NCI-H1092 treated with DMSO at 0.1 percent for 48 hours (cell line): ENCODE results near the gene LUZP1.
"Not testable (repeated sequence)": the region's sequence is repeated elsewhere in the genome, so short reads cannot be mapped to it uniquely, and the experiment has no call there.

Experiments used
- DNase-seq: peaks from one replicate; lab custom pipeline; 2025; lab: John Stamatoyannopoulos, UW

Gene LUZP1

DNA sequence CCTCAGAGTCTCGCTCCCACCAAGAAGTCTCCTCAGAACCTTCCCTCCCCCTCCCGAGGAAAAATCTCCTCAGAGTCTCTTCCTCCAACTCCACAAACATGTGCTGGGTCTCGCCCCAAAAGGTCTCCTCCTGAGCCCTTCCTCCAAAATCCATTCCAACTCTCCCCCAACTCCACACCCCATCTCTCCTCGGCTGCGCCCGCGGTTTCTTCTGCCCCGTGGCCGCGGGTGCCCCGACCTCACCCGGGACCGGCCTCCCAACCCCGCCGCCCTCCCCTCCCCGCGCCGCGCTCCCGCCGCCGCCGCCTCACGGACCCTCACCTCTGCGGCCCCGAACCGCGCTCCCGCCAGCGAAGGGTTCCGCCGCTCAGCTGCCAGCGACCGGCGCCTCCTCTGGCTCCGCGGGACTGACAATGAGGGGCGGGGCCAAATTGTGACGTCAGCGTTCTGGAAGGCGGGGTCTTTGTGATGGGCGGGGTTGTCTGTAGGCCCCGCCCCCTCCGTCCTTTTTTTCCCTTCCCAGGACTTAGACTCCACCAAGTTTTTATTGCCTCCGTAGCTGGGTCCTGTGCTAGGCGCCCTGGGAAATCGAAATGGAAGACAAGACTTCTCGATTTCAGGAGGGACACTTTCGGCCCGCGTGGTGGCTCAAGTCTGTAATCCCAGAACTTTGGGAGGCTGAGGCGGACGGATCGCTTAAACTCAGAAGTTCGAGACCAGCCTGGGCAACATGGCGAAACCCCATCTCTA is at the start of gene LUZP1:
Gene LUZP1, minus strand, starts transcription at position 412 of the 750 bp plus-strand sequence.
- peak; percentile 69 for DNase-seq

DNA sequence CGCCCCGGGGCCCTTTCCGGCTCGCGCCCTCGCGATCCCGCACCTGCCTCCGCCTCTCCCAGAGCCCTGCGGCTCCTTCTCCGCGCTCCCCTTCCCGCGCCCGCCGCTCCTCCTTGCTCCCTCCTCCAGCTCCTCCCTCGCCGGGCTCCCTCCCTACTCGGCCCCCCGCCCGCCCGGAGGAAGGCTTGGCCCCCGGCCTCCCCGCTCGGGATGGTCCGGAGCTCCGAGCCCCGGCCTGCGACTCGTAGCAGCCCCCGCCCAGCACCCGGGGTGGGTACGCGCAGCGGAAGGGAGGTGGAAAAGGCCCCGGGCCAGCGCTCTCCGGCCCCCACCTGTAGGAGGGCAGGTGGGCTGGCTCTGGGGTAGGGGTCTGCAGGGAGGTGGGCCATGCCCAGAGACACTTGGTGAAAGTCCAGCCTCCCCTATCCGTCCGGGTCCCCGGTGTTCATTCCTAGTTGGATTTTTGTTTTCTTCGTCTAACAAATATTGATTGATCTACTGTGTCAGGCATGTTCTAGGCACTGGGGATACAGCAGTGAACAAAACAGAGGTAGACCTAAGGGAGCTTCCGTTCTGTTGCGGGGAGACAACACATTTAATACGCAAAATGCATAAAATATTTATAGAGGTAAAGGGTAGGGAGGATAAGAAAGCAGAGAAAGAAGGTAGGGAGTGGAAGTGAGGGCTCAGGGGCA is 48.9 kb upstream of the LUZP1 start, which contains the start of gene HTR1D:
Gene HTR1D, minus strand, starts transcription at position 82 of the 695 bp plus-strand sequence. CDS start 23,283 bp downstream, outside the sequence.
- no peak for DNase-seq

DNA sequence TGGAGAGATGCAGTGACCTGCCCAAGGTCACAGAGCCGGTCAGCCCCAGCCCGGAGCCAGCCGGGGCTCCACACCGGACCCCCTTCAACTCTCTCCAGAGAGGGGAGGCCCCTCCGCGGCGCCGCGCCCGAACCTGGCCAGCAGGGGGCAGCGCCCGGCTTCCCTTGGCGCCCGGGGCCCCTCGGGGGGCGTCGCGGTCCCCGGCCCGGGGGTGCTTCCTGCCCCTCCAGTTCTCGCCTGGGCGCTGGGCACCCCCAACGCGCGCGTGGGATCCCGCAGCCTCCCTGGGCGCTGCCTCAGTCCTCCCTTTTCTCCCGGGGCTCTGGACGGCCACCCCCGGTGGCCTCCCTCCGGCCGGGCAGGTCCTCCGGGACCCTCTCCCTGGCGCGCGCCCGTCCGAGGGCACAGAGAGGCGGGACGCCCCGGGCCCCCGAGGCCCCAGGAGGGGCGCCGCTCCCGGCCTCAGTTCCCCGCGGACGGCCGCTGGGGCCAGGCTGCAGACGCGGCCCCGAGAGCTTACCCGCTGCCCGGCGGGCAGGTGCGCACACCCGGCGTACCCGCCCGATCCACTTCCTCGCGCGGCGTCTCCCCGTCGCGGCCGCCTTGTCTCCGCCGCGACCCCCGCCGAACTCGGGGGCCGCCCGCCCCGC is 48.2 kb upstream of the LUZP1 start:
- no peak for DNase-seq

DNA sequence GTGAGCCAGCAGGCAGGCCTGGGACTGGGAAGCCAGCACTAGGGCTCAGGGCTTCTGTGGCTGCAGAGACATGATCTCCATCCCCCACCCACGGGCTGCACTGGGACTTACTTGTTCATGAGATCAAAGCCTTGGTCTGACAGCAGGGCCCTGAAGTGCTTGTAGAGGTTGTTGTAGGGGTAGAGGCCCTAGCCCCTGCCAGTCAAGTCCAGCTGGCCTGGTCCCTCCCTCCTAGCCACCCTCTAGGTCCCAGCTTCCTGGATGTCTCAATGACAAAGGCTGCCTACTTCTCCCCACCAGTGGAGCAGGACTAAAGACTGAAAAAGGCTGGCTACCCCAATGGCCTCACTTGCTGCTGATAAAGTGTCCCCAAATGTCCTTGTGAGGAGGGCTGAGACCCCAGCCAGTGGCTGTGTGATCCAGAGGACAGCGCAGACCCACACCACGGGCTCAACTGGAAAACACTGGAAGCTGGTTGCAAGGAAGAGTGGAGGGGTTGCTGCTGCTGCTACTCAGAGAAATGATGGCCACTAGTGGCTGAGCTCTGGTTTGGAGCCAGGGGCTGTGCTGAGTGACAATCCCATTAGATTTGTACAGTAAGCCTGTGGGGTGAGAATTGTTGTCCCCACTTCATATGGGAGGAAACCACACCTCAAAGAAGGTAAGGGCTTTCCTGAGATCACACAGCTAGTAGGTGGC is 47.2 kb upstream of the LUZP1 start:
- DNase-seq, result no peak

DNA sequence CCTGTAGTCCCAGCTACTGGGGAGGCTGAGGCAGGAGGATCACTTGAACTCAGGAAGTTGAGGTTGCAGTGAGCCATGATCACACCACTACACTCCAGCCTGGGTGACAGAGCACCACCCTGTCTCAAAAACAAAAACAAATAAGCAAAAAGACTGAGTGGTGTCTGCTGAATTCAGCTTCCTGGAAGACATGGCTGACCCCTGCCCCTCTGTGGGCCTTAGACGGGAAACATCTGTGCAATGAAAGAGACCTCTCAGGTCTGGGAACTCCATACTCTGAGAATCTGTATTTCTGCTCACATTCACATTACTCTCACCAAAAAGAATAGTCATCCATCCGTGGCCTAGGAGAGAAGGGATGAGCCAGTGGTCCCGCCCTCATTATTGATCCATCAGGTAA is 46.6 kb upstream of the LUZP1 start:
- DNase-seq, result no peak

DNA sequence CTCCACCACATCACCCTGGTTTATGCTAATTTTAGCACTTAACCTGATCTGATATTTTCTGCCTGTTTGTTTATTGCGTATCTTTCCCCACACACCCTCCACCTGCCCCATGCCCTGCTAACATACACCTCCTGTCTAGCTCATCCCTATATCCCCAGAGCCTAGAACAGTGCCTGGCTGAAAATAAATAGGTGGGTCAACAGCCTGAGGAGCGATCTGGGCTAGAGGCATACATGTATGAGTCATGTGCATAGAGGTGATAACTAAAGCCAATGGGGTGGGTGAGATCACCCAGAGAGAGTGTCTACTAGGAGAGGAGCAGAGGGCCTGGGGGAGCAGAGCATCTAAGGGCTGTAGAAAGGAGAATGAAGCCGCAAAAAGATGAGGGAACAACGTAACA is 46.0 kb upstream of the LUZP1 start:
- DNase-seq, result no peak

DNA sequence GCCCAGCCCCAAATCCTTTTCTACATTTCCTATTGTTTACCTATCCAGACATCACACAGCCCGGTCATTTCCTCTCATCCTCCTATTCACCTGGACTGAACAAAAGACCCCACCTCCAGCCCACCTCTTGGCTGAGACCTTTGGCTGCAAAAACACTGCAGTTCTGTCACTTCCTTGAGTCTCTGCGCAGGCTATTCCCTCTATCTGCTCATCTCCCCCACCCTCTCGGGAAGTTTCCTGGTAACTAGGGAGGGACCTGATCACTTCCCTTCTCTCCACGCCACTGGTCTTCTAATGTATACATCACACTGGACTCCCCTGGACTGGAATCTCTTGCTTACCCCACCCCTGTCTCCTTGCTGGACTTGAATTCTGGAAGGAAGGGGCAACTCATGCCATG is 43.3 kb upstream of the LUZP1 start:
- no peak for DNase-seq

DNA sequence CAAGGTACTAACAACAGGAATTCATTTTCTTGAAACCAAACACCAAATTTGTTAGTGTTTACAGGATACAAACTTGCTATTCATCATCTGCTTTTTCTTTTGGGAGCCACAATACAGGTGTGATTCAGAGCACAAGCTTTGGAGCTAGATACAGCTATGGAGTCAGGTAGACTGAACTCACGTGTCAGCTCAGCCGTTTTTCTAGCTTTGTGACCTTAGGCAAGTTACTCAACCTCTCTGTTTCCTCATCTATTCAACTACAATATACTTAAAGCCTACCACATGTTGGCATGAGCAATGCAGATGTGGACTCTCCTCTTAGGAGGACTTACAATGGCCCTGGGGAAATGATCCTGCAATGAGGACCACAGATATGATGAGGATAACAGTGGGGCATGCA is 42.3 kb upstream of the LUZP1 start:
- no peak for DNase-seq

DNA sequence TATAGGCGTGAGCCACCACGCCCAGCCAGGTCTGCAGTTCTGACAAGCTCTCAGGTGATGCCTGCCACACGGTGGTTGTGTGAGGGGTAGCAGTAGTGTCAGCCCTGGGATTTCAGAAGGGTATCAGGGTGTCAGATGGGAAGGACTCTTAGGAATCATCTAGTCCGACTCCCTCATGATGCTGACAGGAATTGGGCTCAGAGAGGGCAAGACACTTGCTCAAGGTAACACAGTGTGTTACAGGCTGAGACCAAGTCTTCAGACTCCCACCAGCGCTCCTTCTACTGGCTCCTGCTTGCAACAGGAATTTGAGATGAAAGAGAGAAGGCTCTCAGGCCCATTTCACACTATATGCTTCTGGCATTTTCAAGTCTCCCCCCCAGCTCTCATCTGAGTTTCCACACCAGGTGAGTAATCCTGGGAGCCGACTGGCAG is 41.7 kb upstream of the LUZP1 start:
- DNase-seq, result no peak

DNA sequence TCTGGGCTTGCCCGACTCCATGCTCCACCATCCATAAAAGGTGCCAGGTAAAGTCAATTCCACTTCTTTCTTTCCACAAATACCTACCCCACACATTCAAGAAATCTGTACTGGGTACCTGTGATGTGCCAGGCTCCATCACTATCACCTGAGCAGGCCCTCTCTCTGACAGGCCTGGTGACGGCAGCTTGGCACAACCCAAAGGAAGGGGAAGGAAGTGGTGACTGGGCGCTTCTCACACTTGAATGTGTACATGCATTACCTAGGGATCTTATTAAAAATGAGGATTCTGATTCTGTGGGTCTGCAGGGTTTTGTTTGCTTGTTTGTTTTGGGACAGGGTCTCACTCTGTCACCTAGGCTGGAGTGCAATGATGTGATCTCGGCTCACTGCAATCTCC is 41.1 kb upstream of the LUZP1 start:
- DNase-seq, result no peak

DNA sequence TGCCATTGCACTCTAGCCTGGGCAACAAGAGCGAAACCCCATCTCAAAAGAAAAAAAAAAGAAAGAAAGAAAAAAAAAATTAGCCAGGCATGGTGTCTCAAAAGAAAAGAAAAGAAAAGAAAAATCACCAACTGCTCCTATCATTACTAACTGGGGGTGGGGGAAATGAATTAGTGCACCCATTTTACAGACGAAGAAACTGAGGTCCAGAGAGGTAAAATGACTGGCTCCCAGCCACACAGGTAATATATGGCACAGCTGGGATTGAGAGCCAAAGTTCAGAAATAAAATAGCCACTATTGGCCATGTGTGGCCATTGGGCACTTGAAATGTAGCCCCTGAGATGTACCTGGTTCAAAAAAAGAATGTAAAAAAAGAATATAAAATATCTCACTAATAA is 39.9 kb upstream of the LUZP1 start:
- no peak for DNase-seq

DNA sequence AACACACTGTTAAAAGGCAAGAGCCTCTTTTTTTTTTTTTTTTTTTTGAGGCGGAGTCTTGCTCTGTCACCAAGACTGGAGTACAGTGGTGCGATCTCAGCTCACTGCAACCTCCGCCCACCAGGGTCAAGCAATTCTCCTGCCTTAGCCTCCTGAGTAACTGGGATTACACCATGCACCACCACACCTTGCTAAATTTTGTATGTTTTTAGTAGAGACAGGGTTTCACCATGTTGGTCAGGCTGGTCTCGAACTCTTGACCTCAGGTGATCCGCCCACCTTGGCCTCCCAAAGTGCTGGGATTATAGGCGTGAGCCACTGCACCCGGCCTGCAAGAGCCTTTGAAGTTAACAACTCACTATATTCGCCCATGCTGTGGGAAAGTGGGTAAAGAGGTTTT is 39.1 kb upstream of the LUZP1 start:
- not testable (repeated sequence) for DNase-seq

DNA sequence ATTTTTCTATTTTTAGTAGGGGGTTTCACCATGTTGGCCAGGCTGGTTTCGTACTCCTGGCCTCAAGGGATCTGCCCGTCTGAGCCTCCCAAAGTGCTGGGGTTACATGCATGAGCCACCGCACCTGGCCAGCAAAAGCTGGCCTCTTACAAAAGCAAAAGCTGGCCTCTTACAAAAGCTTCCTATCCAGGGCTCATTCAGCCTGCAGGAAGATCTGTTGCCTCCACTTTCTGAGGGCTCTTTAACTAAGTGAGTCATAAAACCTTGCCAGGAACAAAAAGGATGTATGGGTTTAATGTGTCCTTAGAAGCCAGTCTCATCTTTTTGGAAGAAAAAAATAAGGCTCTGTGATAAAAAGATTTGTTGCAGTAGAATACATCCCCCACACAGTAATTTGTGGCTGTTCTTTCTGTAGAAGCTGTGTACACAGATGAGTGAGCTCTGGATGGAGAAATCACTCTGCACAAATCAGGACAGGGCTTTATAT is 33.6 kb upstream of the LUZP1 start:
- DNase-seq, result peak; percentile 25

DNA sequence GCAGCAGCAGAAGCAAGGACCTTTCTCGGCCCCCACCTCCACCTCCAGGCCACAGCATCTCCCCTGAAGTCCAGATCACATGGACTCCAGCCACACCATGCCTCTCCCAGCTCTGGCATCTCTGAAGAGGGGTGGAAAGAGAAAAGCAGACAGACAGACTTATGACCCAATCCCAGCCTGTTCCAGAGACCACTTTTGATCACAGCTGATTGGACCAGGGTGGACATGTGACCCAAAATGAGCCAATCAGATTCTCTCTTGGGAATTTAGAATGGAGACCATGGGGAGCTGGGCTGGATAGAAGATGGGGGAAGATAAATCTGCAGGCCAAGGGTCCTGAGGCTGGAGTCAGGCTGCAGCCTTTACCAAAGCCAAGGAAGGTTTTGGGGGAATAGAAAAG is 32.2 kb upstream of the LUZP1 start:
- DNase-seq, result no peak

DNA sequence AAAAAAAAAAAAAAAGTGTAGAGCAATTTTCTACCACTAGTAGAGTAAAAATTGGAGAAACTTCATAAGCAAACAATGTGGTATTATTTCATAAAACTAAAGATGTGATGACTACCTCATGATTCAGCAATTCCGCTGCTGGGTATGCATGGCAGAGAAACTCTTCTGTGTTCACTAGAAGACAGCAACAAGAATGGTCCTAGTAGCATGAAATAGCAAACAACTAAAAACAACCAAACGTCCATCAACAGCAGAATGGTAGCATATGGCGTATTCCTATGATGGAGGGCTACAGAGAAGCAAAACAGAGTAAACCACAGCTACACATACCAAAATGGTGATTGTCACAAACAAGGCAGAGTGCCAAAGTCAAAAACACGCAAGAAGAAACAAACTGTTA is 29.7 kb upstream of the LUZP1 start:
- DNase-seq, result no peak

DNA sequence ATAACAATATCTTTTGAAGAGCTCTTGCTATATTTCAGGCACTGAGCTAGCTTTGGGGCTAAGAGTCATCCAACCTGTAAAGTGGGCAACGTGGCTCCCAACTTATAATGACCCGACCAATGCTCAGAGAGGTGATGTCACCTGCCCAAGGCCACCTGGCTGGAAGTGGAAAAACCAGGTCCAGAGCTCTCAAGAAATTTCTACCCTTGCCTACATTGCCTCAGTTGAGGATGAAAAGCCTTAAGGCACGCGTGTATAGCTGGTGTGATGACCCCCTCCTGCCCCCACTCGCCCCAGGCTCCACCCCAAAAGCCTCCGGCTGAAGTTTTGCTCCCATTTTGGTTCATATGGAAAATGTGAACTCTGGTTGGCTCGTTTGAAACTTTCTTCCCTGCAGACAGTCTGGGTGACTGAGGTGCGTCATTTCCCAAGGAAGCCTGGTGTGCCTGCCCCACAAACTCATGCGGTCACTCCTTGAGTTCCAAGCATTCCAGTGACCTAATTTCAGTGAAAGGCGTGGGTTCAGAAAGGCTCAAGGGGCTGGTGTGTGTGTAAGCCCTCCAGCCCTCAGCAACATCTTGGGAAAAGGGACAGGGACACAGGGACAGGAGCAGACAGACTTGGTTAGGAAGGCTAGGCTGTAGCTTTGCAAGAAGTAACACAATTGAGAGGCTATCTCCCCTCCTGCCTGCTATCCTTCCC is 28.1 kb upstream of the LUZP1 start:
- DNase-seq, result no peak

DNA sequence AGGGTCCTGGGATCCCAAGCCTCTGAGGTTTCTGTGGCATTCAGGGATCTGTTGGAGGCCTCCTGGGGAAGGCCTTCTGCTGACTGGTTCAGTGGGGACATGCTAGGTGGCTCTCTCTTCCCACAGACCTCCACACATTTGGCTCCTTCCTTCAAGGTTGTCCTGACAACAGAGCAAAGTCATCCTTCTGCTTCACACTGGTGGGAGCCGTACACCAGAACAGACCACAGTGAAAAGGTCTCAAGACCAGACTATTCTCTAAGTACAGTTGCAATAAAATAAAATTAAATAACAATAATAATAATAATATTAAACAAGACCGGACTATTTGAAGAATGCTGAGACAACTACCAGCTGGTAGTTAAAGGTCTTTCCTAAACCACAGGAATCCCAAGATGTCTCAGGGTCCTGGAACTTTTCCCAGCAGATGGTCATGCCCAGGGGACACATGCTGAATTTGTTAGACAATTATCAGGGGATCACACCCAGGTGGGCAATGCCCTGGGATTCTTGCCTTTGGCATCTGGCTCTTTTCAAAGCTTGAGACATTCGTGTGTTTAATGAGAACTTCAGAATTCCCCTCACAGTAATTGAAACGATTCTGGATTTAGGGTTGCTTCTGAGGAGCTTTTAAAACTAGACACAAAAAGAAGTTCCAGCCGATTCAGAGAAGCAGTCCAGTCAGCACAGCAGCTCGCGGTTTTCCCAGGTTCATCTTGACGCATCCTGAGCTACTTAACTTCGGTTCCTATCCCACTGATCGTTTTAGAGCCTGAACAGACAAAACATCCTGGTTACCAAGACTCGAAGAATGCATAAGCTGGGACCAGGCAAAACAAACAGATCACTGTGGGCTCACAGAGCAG is 25.7 kb upstream of the LUZP1 start:
- DNase-seq, result no peak

DNA sequence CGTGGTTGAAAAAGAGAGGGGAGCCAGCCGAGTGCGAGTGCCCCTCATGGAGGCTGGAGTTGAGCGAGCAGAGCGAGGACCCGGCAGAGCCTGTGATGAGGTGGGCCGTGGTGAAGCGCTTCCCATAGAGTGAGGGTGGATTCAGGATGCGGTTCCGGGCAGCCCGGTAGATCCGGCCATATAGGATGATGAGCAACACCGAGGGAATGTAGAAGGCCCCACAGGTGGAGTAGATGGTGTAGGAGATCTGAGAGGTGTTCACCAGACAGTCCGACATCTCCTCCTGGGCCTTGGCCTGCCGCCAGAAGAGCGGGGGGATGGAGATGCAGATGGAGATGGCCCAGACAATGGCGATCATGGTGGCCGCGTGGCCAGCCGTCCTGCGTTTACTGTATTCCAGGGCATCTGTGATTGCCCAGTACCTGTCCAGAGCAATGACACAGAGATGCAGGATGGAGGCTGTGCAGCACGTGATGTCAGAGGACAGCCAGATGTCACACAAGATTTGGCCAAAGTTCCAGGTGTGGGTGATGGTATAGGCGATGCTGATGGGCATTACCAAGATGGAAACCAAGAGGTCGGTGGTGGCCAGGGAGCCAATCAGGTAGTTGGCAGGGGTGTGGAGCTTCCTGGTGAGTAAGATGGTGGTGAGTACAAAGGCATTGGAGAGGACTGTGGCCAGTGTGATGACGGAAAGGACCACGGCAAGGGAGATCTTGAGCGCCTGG is 24.9 kb upstream of the LUZP1 start:
- no peak for DNase-seq

DNA sequence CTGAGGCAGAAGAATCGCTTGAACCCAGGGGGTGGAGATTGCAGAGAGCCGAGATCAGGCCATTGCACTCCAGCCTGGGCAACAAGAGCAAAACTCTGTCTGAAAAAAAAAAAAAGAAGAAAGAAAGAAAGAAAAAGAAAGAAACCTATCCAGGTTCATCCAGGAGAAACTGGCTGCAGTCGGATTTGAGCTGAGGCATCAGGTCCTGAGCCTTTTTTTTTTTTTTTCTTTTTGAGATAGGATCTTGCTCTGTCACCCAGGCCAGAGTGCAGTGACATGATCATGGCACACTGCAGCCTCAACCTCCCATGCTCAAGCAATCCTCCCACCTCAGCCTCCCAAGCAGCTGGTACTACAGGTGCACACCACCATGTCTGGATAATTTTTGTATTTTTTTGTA is 22.5 kb upstream of the LUZP1 start:
- DNase-seq, result no peak

DNA sequence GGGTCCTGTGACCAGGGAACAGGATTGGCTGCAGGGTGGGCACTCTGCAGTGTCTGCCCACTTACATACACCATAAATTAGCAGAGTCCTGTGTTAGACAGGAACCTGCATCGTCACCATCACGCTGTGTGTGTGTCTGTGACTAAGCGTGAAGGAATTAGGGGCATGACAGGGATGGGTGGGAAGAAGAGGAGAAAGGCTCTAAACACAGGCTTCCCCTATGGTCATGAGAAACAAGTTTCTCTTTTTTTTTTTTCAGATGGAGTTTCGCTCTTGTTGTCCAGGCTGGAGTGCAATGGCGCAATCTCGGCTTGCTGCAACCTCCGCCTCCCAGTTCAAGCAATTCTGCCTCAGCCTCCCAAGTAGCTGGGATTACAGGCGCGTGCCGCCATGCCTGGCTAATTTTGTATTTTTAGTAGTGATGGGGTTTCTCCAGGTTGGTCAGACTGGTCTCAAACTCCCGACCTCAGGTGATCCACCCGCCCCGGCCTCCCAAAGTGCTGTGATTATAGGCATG is 20.3 kb upstream of the LUZP1 start:
- DNase-seq, result not testable (repeated sequence)
